Adrenal gland (tissue), 12 donors: ENCODE results near the gene ELF1. TPM values are rescaled to one million over a fixed set of nuclear protein-coding genes. Genes with fewer than 3 reads are reported as not detected.

Experiments
- DNase-seq, 7 donors: peaks; one replicate each; pipeline ENCODE4 v3.0.0-alpha.2; 2019 to 2020
- H3K27ac ChIP-seq, 5 donors: fragments of 200-600 bp; sonication (generic) in 4 of 5; 1 replicate in 3 of 5; 2 replicates in 2 of 5; pipeline versions ENCODE4 v1.5.1 to v1.8.0; 2016 to 2020; ENCODE audit warnings: mild to moderate bottlenecking in 1 of 5
- H3K27me3 ChIP-seq: fragments of 200-600 bp; 2 replicates; pipeline ENCODE4 v1.8.0; 2021
- H3K36me3 ChIP-seq, 2 donors: fragments of 200-600 bp; replicated peaks in 1 of 2; 1 replicate in 1 of 2; 2 replicates in 1 of 2; pipeline versions ENCODE4 v1.5.1 to v1.8.0; 2018 to 2022
- H3K4me1 ChIP-seq, 2 donors: fragments of 200-600 bp; replicated peaks in 1 of 2; 1 replicate in 1 of 2; 2 replicates in 1 of 2; pipeline versions ENCODE4 v1.5.1 to v1.8.0; 2018 to 2021
- H3K4me3 ChIP-seq, 4 donors: fragments of 200-600 bp; sonication (generic) in 3 of 4; one replicate each; pipeline ENCODE4 v1.5.1; 2016 to 2018
- H3K9me3 ChIP-seq, 3 donors: fragments of 200-600 bp; sonication (generic) in 1 of 3; replicated peaks in 1 of 3; 1 replicate in 2 of 3; 2 replicates in 1 of 3; pipeline versions ENCODE4 v1.5.1 to v1.8.0; 2016 to 2021
- CTCF ChIP-seq, 6 experiments: fragments of 450-650 bp in 4 of 6; fragments of 200-600 bp in 2 of 6; sonication (generic) in 1 of 6; IDR thresholded peaks; 1 replicate in 5 of 6; 2 replicates in 1 of 6; pipeline versions ENCODE4 v1.5.1 to v1.8.0; 2016 to 2021; ENCODE audit warnings: antibody characterized with exemption in 6 of 6, mild to moderate bottlenecking in 2 of 6, moderate library complexity in 1 of 6
- POLR2A ChIP-seq, 2 donors: fragments of 450-650 bp; IDR thresholded peaks; one replicate each; pipeline ENCODE4 v1.6.1; 2017; ENCODE audit warnings: antibody characterized with exemption in 2 of 2, mild to moderate bottlenecking in 2 of 2, moderate library complexity in 1 of 2
- WGBS, 4 donors: extraction: QIAGEN DNeasy Blood & Tissue Kit in 2 of 4; methylation state at CpG; one replicate each; pipeline versions ENCODE4 v1.1.5 to v1.1.7; 2013 to 2017; 5-methylcytosine and 5-hydroxymethylcytosine counted together
- intact Hi-C, 2 donors: fragments of 100-400 bp; cut with DNase I; formaldehyde crosslinking; loops; one replicate each; pipeline versions ENCODE4 v1.14.1 to v1.15.0; 2022 to 2023
- polyA plus RNA-seq, 3 donors: library from polyadenylated mRNA; stranded (reverse); fragments of 200-250 nt in 2 of 3; fragments of 350-450 nt in 1 of 3; fragmentation: Illumina TruSeq in 1 of 3; extraction: RNeasy Lipid Tissue Mini Kit (QIAGEN cat#74804) in 1 of 3; gene quantifications; one replicate each; pipeline ENCODE4 v1.2.3, GENCODE V29; 2013 to 2014
- total RNA-seq, 9 donors: library from RNA; depleted of rRNA in 4 of 9; stranded (reverse); fragments of >200 nt in 4 of 9; fragments of 120-200 nt in 1 of 9; fragmentation: NEBNext Ultra II Directional in 1 of 9; extraction: Animal tissue kit (Norgen Biotek cat#: 25700) in 1 of 9; gene quantifications; one replicate each; pipeline versions ENCODE4 v1.1.0 to v1.2.4, GENCODE V29; 2013 to 2023
- donor health status: healthy with polysubstance abuse.
- donor health status: Bipolar disorder and iron deficiency.
- donor health status: DM: yes; HTN: yes; CAD: no.
- donor health status: DM: no; HTN: no; CAD: no.
- donor health status: DM: no; HTN: no; CAD: no.
- donor health status: DM: yes; HTN: yes; CAD: no.

ELF1 gene
- total and polyA plus RNA-seq, 12 donors, result 6.3 to 64.3 (median 51.7) TPM

- intact Hi-C loops, result no loop called here
- Histone ChIP-seq H3K9me3 (no peaks in the 10 kb centered on the region), H3K27ac (peak overlapping the region; percentile 23 to 83 (median 72)), H3K4me1 (peaks cover 27 to 53% of the 10 kb centered on the region in 2 donors), H3K4me3 (peak overlapping the region in 1 of 4 donors; percentile 9), H3K27me3 (no peaks in the 10 kb centered on the region), H3K36me3 (no peaks in the 10 kb centered on the region)
- no peak for TF ChIP-seq CTCF (IDR thresholded peaks at IDR 0.05)
- TF ChIP-seq POLR2A (IDR thresholded peaks at IDR 0.05), result peak in 1 of 2 donors; percentile 59
- 12 to 28% (median 14%) methylated on average over 3 of the region's 3 CpGs for WGBS, 4 donors
- peak in 4 of 7 donors; percentile 45 to 69 (median 53) for DNase-seq
Observed at GRCh38 chr13:40982772-40983171, 36.3 kb downstream of the ELF1 start.

- Histone ChIP-seq H3K4me3 (peak overlapping the region in 1 of 4 donors; percentile 9), H3K27ac (peak overlapping the region; percentile 22 to 83 (median 52)), H3K9me3 (no peaks in the 10 kb centered on the region), H3K36me3 (no peaks in the 10 kb centered on the region), H3K4me1 (peaks cover 27 to 58% of the 10 kb centered on the region in 2 donors), H3K27me3 (no peaks in the 10 kb centered on the region)
- no peak for DNase-seq
- TF ChIP-seq POLR2A (IDR thresholded peaks at IDR 0.05), result no peak
- no peak for TF ChIP-seq CTCF (IDR thresholded peaks at IDR 0.05)
- WGBS, 4 donors, result 63 to 73% (median 69%) methylated on average over 4 of the region's 4 CpGs
- intact Hi-C loops, result no loop called here
Observed at GRCh38 chr13:40981949-40982348, 37.2 kb downstream of the ELF1 start.

GRCh38 chr13:40981361-40981760 lies 37.8 kb downstream of the ELF1 start:
- Histone ChIP-seq H3K36me3 (no peaks in the 10 kb centered on the region), H3K27ac (peak overlapping the region in 4 of 5 donors; percentile 22 to 83 (median 41)), H3K4me1 (peaks cover 24 to 61% of the 10 kb centered on the region in 2 donors), H3K4me3 (peak overlapping the region in 1 of 4 donors; percentile 9), H3K9me3 (no peaks in the 10 kb centered on the region), H3K27me3 (no peaks in the 10 kb centered on the region)
- intact Hi-C loops, result no loop called here
- DNase-seq, result no peak
- WGBS, 4 donors, result 56 to 66% (median 58%) methylated on average over 3 of the region's 3 CpGs
- no peak for TF ChIP-seq CTCF (IDR thresholded peaks at IDR 0.05)
- no peak for TF ChIP-seq POLR2A (IDR thresholded peaks at IDR 0.05)

GRCh38 chr13:40980461-40980860 lies 38.7 kb downstream of the ELF1 start:
- peaks cover 17 to 61% of the 10 kb centered on the region in 2 donors for H3K4me1 ChIP-seq
- no peaks in the 10 kb centered on the region for H3K9me3 ChIP-seq
- H3K36me3 ChIP-seq, result no peaks in the 10 kb centered on the region
- H3K27ac ChIP-seq, result no peak overlapping the region
- DNase-seq, result no peak
- intact Hi-C loops, result no loop called here
- peak overlapping the region in 1 of 4 donors; percentile 9 for H3K4me3 ChIP-seq
- TF ChIP-seq POLR2A (IDR thresholded peaks at IDR 0.05), result no peak
- no peak for TF ChIP-seq CTCF (IDR thresholded peaks at IDR 0.05)
- no peaks in the 10 kb centered on the region for H3K27me3 ChIP-seq
